OCI-LY7 (cell line): ENCODE results near the gene ADAMTS2. TPM values are rescaled to one million over a fixed set of nuclear protein-coding genes. Genes with fewer than 3 reads are reported as not detected.

Experiments
- BruUV-seq: library from RNA; stranded (reverse); fragments of 400-500 nt; replicated peaks from 2 replicates; lab custom pipeline; 2021; lab: Mats Ljungman, UMichigan
- CTCF ChIA-PET: fragments of 300-600 bp; sonication (Branson Sonifier 250); formaldehyde crosslinking; loops from one replicate; lab custom pipeline; 2022; ENCODE audit warnings: antibody characterized with exemption; ENCODE audit not compliant: unreplicated experiment; lab: Charles Lee
- POLR2A ChIA-PET: fragments of 300-600 bp; sonication (Branson Sonifier 250); formaldehyde crosslinking; loops from one replicate; lab custom pipeline; 2022; ENCODE audit warnings: antibody characterized with exemption; lab: Charles Lee
- DNase-seq: peaks from one replicate; pipeline ENCODE4 v3.0.0-alpha.2; 2015; ENCODE audit warnings: low spot score
- H2AFZ ChIP-seq: fragments of 200-600 bp; sonication (generic), shearing (Covaris generic); 2 replicates; pipeline ENCODE4 v1.6.1; 2014; ENCODE audit warnings: mild to moderate bottlenecking, antibody characterized with exemption, low read length, moderate library complexity
- H3K27ac ChIP-seq: fragments of 200-600 bp; sonication (generic); 2 replicates; pipeline ENCODE4 v1.5.1; 2014; ENCODE audit warnings: mixed run types, low read depth, mild to moderate bottlenecking, moderate library complexity, low read length, inconsistent platforms; ENCODE audit not compliant: poor library complexity, severe bottlenecking
- H3K36me3 ChIP-seq: fragments of 200-600 bp; sonication (generic); 2 replicates; pipeline ENCODE4 v1.6.1; 2014; ENCODE audit warnings: mild to moderate bottlenecking, antibody characterized with exemption, low read length, moderate library complexity, mixed read lengths; ENCODE audit not compliant: insufficient read depth
- H3K4me1 ChIP-seq: fragments of 200-600 bp; sonication (generic); 2 replicates; pipeline ENCODE4 v1.5.1; 2014; ENCODE audit warnings: mild to moderate bottlenecking, low read length; ENCODE audit not compliant: insufficient read depth, poor library complexity, severe bottlenecking
- H3K4me2 ChIP-seq: fragments of 200-600 bp; sonication (generic); 2 replicates; pipeline ENCODE4 v1.6.1; 2014; ENCODE audit warnings: mild to moderate bottlenecking, low read length
- H3K4me3 ChIP-seq: fragments of 200-600 bp; sonication (generic); 2 replicates; pipeline ENCODE4 v1.5.1; 2014; ENCODE audit warnings: mild to moderate bottlenecking, low read depth, low read length; ENCODE audit not compliant: poor library complexity, severe bottlenecking
- H3K79me2 ChIP-seq: fragments of 200-600 bp; sonication (generic); 2 replicates; pipeline ENCODE4 v1.6.1; 2016; ENCODE audit warnings: low read depth, mild to moderate bottlenecking, low read length, moderate library complexity, mixed read lengths; ENCODE audit not compliant: insufficient read depth
- H3K9me2 ChIP-seq: fragments of 200-600 bp; sonication (generic); 2 replicates; pipeline ENCODE4 v1.6.1; 2016; ENCODE audit warnings: mild to moderate bottlenecking, low read length, mixed read lengths; ENCODE audit not compliant: insufficient read depth
- H3K9me3 ChIP-seq: fragments of 200-600 bp; sonication (generic); 2 replicates; pipeline ENCODE4 v1.6.1; 2014; ENCODE audit warnings: mild to moderate bottlenecking, mixed run types, low read length, mixed read lengths
- H4K20me1 ChIP-seq: fragments of 200-600 bp; sonication (generic); 2 replicates; pipeline ENCODE4 v1.6.1; 2014; ENCODE audit warnings: mild to moderate bottlenecking, antibody characterized with exemption, low read length, moderate library complexity, mixed read lengths; ENCODE audit not compliant: insufficient read depth
- EZH2phosphoT487 ChIP-seq: fragments of 200-600 bp; sonication (generic); IDR thresholded peaks from 2 replicates; pipeline ENCODE4 v1.6.1; 2018; ENCODE audit warnings: low read depth, borderline replicate concordance, mild to moderate bottlenecking, mixed run types, antibody characterized with exemption, low read length, moderate library complexity, mixed read lengths
- intact Hi-C: fragments of 100-400 bp; cut with micrococcal nuclease; formaldehyde crosslinking; loops from one replicate; pipeline ENCODE4 v1.10.0; 2022; ENCODE audit not compliant: unreplicated experiment
- total RNA-seq, 2 experiments: library from RNA; depleted of rRNA in 1 of 2; stranded (reverse); fragments of >200 nt in 1 of 2; shearing (Covaris generic) in 1 of 2; gene quantifications; 2 replicates each; pipeline ENCODE4 v1.2.3, GENCODE V29; 2014 to 2022
- TF ChIP-seq, protein P1 (sequence below): fragments of 200-600 bp; sonication (generic); conservative IDR thresholded peaks from 2 replicates; pipeline ENCODE4 v1.5.1; 2014; ENCODE audit warnings: mild to moderate bottlenecking, antibody characterized with exemption, low read length, moderate library complexity, mixed read lengths

Gene ADAMTS2
- total RNA-seq, 2 experiments from 2014 or later, result not detected

DNA sequence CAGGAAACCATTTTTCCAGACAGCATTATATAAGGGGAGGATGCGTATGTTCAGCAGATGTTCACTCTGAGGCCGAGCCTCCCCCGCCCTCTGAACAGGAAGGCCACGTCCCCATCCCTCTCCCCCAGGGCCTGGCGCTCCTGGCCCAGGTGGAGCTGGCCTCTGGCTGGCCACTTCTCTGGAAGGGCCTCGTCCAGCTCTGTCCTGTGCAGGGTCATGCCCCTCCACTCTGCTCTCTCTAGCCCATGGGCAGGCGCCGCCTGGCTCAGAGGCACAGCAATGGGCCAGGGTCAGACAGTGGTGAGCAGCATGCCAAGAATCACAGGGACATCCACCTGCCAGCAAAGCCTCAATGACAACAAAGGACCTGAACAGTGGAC, 34.2 kb downstream of the ADAMTS2 start:
- H3K9me3 ChIP-seq, result no peaks in the 10 kb centered on the region
- no peak overlapping the region for H3K4me2 ChIP-seq
- no peaks in the 10 kb centered on the region for H3K9me2 ChIP-seq
- TF ChIP-seq, protein P1, sequence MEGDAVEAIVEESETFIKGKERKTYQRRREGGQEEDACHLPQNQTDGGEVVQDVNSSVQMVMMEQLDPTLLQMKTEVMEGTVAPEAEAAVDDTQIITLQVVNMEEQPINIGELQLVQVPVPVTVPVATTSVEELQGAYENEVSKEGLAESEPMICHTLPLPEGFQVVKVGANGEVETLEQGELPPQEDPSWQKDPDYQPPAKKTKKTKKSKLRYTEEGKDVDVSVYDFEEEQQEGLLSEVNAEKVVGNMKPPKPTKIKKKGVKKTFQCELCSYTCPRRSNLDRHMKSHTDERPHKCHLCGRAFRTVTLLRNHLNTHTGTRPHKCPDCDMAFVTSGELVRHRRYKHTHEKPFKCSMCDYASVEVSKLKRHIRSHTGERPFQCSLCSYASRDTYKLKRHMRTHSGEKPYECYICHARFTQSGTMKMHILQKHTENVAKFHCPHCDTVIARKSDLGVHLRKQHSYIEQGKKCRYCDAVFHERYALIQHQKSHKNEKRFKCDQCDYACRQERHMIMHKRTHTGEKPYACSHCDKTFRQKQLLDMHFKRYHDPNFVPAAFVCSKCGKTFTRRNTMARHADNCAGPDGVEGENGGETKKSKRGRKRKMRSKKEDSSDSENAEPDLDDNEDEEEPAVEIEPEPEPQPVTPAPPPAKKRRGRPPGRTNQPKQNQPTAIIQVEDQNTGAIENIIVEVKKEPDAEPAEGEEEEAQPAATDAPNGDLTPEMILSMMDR, result no peak
- no peak for TF ChIP-seq EZH2phosphoT487
- H3K4me3 ChIP-seq, result no peak overlapping the region
- H3K79me2 ChIP-seq, result no peaks in the 10 kb centered on the region
- BruUV-seq, result no TSS peak
- intact Hi-C loops, result no loop called here
- no peaks in the 10 kb centered on the region for H3K4me1 ChIP-seq
- H3K27ac ChIP-seq, result no peak overlapping the region
- H3K36me3 ChIP-seq, result no peaks in the 10 kb centered on the region
- ChIA-PET CTCF (no interaction called here), POLR2A (no interaction called here)
- no peaks in the 10 kb centered on the region for H4K20me1 ChIP-seq
- no peak overlapping the region for H2AFZ ChIP-seq
- no peak for DNase-seq

DNA sequence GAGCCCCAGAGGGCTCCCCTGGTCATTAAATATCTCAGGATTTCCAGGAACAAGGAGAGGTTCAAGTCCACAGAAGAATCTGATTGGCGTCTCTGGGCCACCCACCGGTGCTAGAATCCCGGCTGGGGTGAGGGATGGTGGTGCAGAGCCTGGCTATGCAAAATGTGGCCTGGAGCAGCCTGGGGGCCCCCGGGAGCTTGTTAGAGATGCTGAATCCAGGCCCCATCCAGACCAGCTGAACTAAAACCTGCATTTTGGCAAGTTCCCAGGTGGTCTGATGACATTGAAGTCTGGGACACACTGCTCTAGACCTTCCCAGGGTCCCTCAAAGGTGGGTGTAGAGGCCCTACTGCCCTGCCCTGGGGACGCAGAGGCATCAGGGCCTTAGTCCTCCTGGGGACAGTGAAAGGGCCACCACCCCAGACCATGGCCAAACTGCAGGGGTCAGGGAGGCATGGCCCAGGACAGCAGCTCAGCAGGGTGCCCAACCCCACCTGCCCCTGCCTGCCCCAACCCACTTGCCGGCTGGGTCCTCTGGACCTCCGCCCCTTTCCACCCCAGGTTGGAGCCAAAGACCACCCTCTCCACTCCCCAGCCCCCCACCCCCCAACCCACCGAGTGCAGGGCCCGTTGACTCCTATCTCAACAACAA, 34.7 kb downstream of the ADAMTS2 start:
- TF ChIP-seq EZH2phosphoT487, result no peak
- TF ChIP-seq, protein P1, result no peak
- Histone ChIP-seq H4K20me1 (no peaks in the 10 kb centered on the region), H3K79me2 (no peaks in the 10 kb centered on the region), H3K4me1 (no peaks in the 10 kb centered on the region), H3K36me3 (no peaks in the 10 kb centered on the region), H3K4me2 (no peak overlapping the region), H3K4me3 (no peak overlapping the region), H3K9me2 (no peaks in the 10 kb centered on the region), H3K9me3 (no peaks in the 10 kb centered on the region), H2AFZ (no peak overlapping the region), H3K27ac (no peak overlapping the region)
- CTCF ChIA-PET, result no interaction called here
- no TSS peak for BruUV-seq
- no peak for DNase-seq
- intact Hi-C loops, result no loop called here
- POLR2A ChIA-PET, result no interaction called here

DNA sequence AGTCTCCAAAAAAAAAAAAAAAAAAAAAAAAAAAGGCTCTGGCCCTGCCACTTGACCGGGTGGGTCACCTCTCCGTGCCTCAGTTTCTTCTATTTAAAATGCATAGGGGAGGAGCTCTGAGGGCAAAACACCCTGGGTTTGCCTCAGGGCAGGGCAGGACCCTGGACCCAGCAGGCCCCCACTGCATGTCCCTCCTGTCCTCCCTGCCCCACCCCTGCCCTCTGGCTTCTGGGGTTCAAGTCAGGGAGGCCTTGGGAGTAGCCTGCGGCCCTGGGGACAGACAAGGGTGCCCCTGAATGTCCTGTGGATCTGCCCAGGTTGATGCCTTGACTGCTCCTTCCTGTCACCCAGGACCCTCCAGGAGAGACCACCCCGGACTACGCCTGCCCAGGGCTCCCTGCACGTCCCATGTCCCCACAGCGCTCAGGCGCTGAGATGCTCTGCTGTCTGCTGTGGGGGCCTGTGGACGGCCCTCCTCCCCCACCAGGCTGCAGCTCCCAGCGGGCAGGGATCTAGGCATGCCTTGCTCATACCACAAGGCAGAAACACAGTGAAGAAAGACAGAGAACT, 35.4 kb downstream of the ADAMTS2 start:
- no peak overlapping the region for H2AFZ ChIP-seq
- no peak overlapping the region for H3K27ac ChIP-seq
- no peak for DNase-seq
- ChIA-PET CTCF (no interaction called here), POLR2A (no interaction called here)
- intact Hi-C loops, result no loop called here
- no peaks in the 10 kb centered on the region for H3K36me3 ChIP-seq
- TF ChIP-seq, protein P1, result no peak
- TF ChIP-seq EZH2phosphoT487, result no peak
- no TSS peak for BruUV-seq
- no peaks in the 10 kb centered on the region for H3K4me1 ChIP-seq
- H3K4me3 ChIP-seq, result no peak overlapping the region
- no peak overlapping the region for H3K4me2 ChIP-seq
- H3K9me2 ChIP-seq, result no peaks in the 10 kb centered on the region
- H3K79me2 ChIP-seq, result no peaks in the 10 kb centered on the region
- H3K9me3 ChIP-seq, result no peaks in the 10 kb centered on the region
- H4K20me1 ChIP-seq, result no peaks in the 10 kb centered on the region
